Activated B cell treated with CpG ODN at 0.5 μM for 24 hours (primary cell): ENCODE measurements around the gene CTRL. TPM values are rescaled to one million over a fixed set of nuclear protein-coding genes. Genes with fewer than 3 reads are reported as not detected.

ENCODE experiments used
- ATAC-seq: fragments of 200-7000 bp; cut with Tn5 transposase; one replicate; pipeline ENCODE4 v1.10.0; 2021; ENCODE audit warnings: low read depth, mild to moderate bottlenecking, moderate library complexity
- CTCF ChIA-PET: fragments of 350-600 bp; sonication (Branson Sonifier 250); formaldehyde crosslinking; loops from one replicate; lab custom pipeline; 2021; ENCODE audit warnings: antibody characterized with exemption; lab: Charles Lee
- POLR2A ChIA-PET: fragments of 350-600 bp; sonication (Branson Sonifier 250); formaldehyde crosslinking; loops from one replicate; lab custom pipeline; 2021; ENCODE audit warnings: antibody characterized with exemption; lab: Charles Lee
- DNase-seq: peaks from one replicate; pipeline ENCODE4 v3.0.0; 2022
- H3K27ac Mint-ChIP-seq: one replicate; pipeline ENCODE4 v1.8.0; 2020; ENCODE audit warnings: mixed read lengths
- H3K27me3 Mint-ChIP-seq: one replicate; pipeline ENCODE4 v1.8.0; 2021; ENCODE audit warnings: mixed read lengths
- H3K36me3 Mint-ChIP-seq: one replicate; pipeline ENCODE4 v1.8.0; 2021; ENCODE audit warnings: low read depth, mixed read lengths
- H3K4me1 Mint-ChIP-seq: one replicate; pipeline ENCODE4 v1.8.0; 2021; ENCODE audit warnings: mixed read lengths
- H3K4me3 Mint-ChIP-seq: one replicate; pipeline ENCODE4 v1.8.0; 2020; ENCODE audit warnings: mild to moderate bottlenecking, mixed read lengths
- H3K9me3 Mint-ChIP-seq: one replicate; pipeline ENCODE4 v1.8.0; 2020; ENCODE audit warnings: mixed read lengths
- intact Hi-C: fragments of 100-400 bp; cut with micrococcal nuclease; formaldehyde crosslinking; loops from one replicate; pipeline ENCODE4 v1.15.1; 2024
- total RNA-seq: library from RNA; stranded (reverse); gene quantifications from 2 replicates; pipeline ENCODE4 v1.2.3, GENCODE V29; 2022
- TF ChIP-seq, protein P1 (sequence below): fragments of 200-600 bp; IDR thresholded peaks from one replicate; pipeline ENCODE4 v1.8.0; 2022; ENCODE audit warnings: antibody characterized with exemption, mild to moderate bottlenecking

CTRL gene
- total RNA-seq, 1 donor from 2014 or later: 6.2 TPM

DNA sequence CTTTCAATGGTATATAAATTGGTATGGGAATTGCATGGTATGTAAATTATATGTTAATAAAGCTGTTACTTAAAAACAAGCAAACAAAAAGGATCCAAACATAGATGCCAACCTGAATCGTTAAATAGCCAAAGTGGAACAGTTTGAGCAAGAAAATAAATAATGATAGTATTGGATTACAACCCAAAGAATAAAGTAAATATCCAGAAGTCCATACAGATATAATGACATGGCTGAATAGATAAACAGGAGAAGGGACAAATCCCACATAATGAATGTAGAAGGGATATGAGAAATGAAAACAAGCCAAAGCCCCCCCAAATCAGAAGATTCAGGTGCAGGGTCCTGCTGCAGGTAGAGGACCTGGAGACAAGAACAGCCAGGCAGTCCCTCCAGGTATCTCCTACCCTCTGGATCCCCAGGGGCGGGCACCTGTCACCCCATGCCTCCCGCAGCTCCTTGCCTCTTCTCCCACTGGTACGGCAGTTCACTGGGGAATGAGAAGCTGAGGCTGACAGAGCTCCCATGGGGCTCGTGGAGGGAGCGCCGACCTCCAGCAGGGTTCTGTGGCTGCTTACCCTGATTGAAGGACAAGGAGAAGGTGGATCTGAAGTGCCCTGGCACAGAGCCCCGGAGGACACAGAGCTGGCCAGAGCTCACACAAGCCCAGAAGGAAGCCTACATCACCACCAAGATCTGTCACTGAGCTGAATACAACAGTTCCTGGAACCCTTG, 22.1 kb upstream of the CTRL start:
- ATAC-seq (no peak), DNase-seq (no peak)
- POLR2A ChIA-PET: interaction anchor here (0.5 to 0.6 kb wide), 2 partner anchors 87 to 273 kb away, joined by 3 to 6 read pairs; no protein-coding TSS in a partner anchor
- Mint-ChIP-seq H3K27ac (no peak overlapping the region), H3K4me1 (no peaks in the 10 kb centered on the region), H3K9me3 (no peaks in the 10 kb centered on the region), H3K36me3 (peaks cover 29% of the 10 kb centered on the region), H3K27me3 (no peaks in the 10 kb centered on the region), H3K4me3 (no peak overlapping the region)
- TF ChIP-seq, protein P1, sequence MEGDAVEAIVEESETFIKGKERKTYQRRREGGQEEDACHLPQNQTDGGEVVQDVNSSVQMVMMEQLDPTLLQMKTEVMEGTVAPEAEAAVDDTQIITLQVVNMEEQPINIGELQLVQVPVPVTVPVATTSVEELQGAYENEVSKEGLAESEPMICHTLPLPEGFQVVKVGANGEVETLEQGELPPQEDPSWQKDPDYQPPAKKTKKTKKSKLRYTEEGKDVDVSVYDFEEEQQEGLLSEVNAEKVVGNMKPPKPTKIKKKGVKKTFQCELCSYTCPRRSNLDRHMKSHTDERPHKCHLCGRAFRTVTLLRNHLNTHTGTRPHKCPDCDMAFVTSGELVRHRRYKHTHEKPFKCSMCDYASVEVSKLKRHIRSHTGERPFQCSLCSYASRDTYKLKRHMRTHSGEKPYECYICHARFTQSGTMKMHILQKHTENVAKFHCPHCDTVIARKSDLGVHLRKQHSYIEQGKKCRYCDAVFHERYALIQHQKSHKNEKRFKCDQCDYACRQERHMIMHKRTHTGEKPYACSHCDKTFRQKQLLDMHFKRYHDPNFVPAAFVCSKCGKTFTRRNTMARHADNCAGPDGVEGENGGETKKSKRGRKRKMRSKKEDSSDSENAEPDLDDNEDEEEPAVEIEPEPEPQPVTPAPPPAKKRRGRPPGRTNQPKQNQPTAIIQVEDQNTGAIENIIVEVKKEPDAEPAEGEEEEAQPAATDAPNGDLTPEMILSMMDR: no peak
- CTCF ChIA-PET: no interaction called here
- intact Hi-C loops: no loop called here

DNA sequence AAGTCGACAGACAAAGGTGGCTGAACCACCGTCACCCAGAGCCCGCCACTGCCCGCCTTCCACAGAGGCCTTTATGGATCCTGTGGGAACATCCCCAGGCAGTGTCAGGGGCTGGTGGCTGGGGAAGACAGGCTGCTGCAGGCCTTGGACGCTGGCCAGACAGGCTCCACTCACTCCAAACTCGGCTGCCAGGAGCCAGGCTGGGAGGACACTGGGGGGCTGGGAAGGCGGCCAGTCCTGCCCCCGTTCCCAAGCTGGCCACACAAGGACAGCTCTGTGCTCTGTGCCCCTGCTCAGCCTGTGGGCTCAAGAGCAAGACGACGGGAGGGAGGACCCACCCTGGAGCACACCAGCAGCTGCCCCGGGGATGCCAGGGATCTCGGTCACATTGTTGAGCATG, 19.8 kb upstream of the CTRL start:
- Mint-ChIP-seq H3K9me3 (no peaks in the 10 kb centered on the region), H3K27ac (no peak overlapping the region), H3K4me1 (no peaks in the 10 kb centered on the region), H3K27me3 (no peaks in the 10 kb centered on the region), H3K4me3 (no peak overlapping the region), H3K36me3 (peaks cover 27% of the 10 kb centered on the region)
- DNase-seq (no peak), ATAC-seq (no peak)
- intact Hi-C loops: no loop called here
- CTCF ChIA-PET: no interaction called here
- TF ChIP-seq, protein P1: no peak
- POLR2A ChIA-PET: no interaction called here

DNA sequence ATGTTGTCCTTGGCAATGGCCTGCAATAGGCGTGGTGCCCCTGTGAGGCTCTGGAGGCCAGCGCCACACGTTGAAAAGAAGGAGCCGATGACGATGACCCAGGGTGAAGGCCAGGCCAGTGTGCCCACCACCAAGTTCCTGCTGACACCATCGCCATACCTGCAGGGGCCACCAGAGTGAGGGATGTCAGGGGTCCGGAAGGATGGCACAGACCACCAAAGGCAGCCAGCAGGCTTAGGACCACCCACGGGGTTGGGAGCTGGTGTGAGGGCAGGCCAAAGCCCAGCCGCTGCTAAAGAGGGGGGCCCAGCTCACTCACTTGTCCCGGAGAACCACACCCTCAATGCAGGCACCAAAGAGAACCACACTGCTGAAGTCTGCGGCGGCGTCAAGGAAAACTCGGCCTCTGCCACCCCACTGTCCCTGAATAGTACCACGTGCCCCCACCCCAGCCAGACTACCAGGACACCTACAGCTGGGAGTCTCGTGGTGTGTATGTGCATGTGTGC, 18.7 kb upstream of the CTRL start:
- no peaks in the 10 kb centered on the region for H3K4me1 Mint-ChIP-seq
- no peak overlapping the region for H3K27ac Mint-ChIP-seq
- ATAC-seq (no peak), DNase-seq (no peak)
- H3K9me3 Mint-ChIP-seq: no peaks in the 10 kb centered on the region
- POLR2A ChIA-PET: no interaction called here
- CTCF ChIA-PET: no interaction called here
- peaks cover 34% of the 10 kb centered on the region for H3K36me3 Mint-ChIP-seq
- H3K4me3 Mint-ChIP-seq: no peak overlapping the region
- intact Hi-C loops: no loop called here
- TF ChIP-seq, protein P1: no peak
- no peaks in the 10 kb centered on the region for H3K27me3 Mint-ChIP-seq

DNA sequence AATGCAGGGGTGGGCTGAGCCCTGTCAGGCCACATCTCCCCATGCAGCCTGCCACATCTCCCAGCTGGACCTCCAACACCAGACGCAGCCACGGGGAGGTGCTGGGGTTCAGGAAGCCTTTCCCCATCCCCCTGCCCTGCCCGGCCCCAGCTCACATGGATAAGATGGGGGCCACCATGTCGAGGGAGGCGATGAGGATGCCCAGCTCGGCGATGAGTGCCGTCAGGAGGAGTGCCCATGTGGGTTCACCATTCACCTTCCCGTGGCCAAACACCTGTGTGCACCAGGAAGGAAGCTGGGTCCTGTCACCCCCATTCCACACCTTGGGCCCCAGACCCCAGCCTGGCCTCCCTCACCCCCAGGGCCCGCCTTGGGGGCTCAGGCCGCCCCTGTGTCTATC, 18.0 kb upstream of the CTRL start:
- H3K36me3 Mint-ChIP-seq: peaks cover 34% of the 10 kb centered on the region
- no peaks in the 10 kb centered on the region for H3K4me1 Mint-ChIP-seq
- ATAC-seq (no peak), DNase-seq (no peak)
- intact Hi-C loops: no loop called here
- H3K27ac Mint-ChIP-seq: no peak overlapping the region
- H3K9me3 Mint-ChIP-seq: no peaks in the 10 kb centered on the region
- TF ChIP-seq, protein P1: no peak
- CTCF ChIA-PET: no interaction called here
- H3K27me3 Mint-ChIP-seq: no peaks in the 10 kb centered on the region
- H3K4me3 Mint-ChIP-seq: no peak overlapping the region
- POLR2A ChIA-PET: no interaction called here

DNA sequence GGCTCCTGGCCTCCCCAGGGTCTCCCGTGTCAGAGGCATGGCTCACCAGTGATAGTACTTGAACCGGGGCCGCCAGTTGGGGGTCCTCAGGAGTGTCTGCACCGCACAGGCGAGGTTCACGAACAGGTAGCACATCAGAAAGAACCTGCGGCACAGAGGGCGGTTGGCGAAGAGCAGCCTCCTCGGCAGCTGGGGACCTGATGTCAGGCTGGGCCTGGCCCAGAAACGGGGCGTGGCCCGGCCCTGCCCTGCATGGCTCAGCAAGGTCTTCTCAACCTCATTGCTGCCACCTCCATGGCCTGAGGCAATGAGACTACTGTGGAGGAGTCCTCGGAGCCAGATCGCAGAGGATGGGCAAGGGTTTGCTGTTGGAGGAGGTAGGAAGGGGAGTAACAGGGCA, 16.4 kb upstream of the CTRL start:
- no peak overlapping the region for H3K4me3 Mint-ChIP-seq
- H3K9me3 Mint-ChIP-seq: no peaks in the 10 kb centered on the region
- no peak overlapping the region for H3K27ac Mint-ChIP-seq
- CTCF ChIA-PET: no interaction called here
- no peaks in the 10 kb centered on the region for H3K27me3 Mint-ChIP-seq
- TF ChIP-seq, protein P1: no peak
- no peaks in the 10 kb centered on the region for H3K4me1 Mint-ChIP-seq
- peaks cover 25% of the 10 kb centered on the region for H3K36me3 Mint-ChIP-seq
- no peak for ATAC-seq
- no peak for DNase-seq
- POLR2A ChIA-PET: interaction anchor here (0.6 kb wide), 2 partner anchors 14 to 92 kb away, joined by 3 to 6 read pairs; no protein-coding TSS in a partner anchor
- intact Hi-C loops: no loop called here
